MM.1S (cell line): ENCODE data around the gene CACNA1I.

Experiments
- CTCF ChIP-seq: fragments of 300-600 bp; sonication (generic); IDR thresholded peaks from 2 replicates; pipeline ENCODE4 v1.5.1; 2016; ENCODE audit warnings: antibody characterized with exemption, low read length, mixed read lengths
- EZH2 ChIP-seq: fragments of 300-600 bp; sonication (generic); optimal IDR thresholded peaks from 2 replicates; pipeline ENCODE3; 2017; ENCODE audit warnings: low read depth, mild to moderate bottlenecking, antibody characterized with exemption, low read length, mixed read lengths
- EZH2phosphoT487 ChIP-seq: fragments of 300-600 bp; sonication (generic); IDR thresholded peaks from 2 replicates; pipeline ENCODE4 v1.6.1; 2018; ENCODE audit warnings: antibody characterized with exemption, low read length

- no peak for TF ChIP-seq CTCF
- TF ChIP-seq EZH2 = no peak
- TF ChIP-seq EZH2phosphoT487 = no peak
Observed at GRCh38 chr22:39712081-39712480, 141.5 kb downstream of the CACNA1I start.
